Mesodermal cell (in vitro differentiated cells): ENCODE measurements around the gene RAB3D. TPM values are rescaled to one million over a fixed set of nuclear protein-coding genes. Genes with fewer than 3 reads are reported as not detected.
"Not testable (repeated sequence)": the region's sequence is repeated elsewhere in the genome, so short reads cannot be mapped to it uniquely, and the experiment has no call there.

Experiments
- H3K27ac ChIP-seq: 2 replicates; pipeline ENCODE4 v1.7.0; 2013; ENCODE audit warnings: mild to moderate bottlenecking, low read depth, low read length, moderate library complexity; ENCODE audit not compliant: severe bottlenecking
- H3K36me3 ChIP-seq: 2 replicates; pipeline ENCODE4 v1.7.1; 2013; ENCODE audit warnings: mild to moderate bottlenecking, low read length, moderate library complexity; ENCODE audit not compliant: control insufficient read depth, insufficient read depth
- H3K4me1 ChIP-seq: one replicate; pipeline ENCODE4 v1.7.1; 2013; ENCODE audit warnings: mild to moderate bottlenecking, low read length; ENCODE audit not compliant: insufficient read depth, control insufficient read depth, poor library complexity, severe bottlenecking
- H3K4me3 ChIP-seq: 2 replicates; pipeline ENCODE4 v1.7.0; 2013; ENCODE audit warnings: low read length, control low read depth, mild to moderate bottlenecking; ENCODE audit not compliant: insufficient read depth, poor library complexity, severe bottlenecking; ENCODE audit errors: extremely low read depth
- H3K9me3 ChIP-seq: 2 replicates; pipeline ENCODE4 v1.7.1; 2013; ENCODE audit warnings: mild to moderate bottlenecking, low read length, moderate library complexity; ENCODE audit not compliant: control insufficient read depth
- WGBS, 2 experiments: methylation state at CpG; one replicate each; pipeline ENCODE4 v1.1.5; 2013; ENCODE audit warnings: missing lambda C conversion rate in 2 of 2; ENCODE audit not compliant: insufficient coverage in 2 of 2; 5-methylcytosine and 5-hydroxymethylcytosine counted together
- polyA plus RNA-seq, 2 experiments: library from polyadenylated mRNA; stranded (reverse); fragments of 50-300 nt; gene quantifications; one replicate each; pipeline ENCODE4 v1.2.3, GENCODE V29; 2013

Gene RAB3D
- 11.8 TPM for polyA plus RNA-seq (2013, experiment 1 of 2)
- polyA plus RNA-seq (2013, experiment 2 of 2): 9.7 TPM

- no peaks in the 10 kb centered on the region for H3K9me3 ChIP-seq
- peaks cover 4% of the 10 kb centered on the region for H3K4me1 ChIP-seq
- no peak within 1 kb of the TSS for H3K27ac ChIP-seq
- peak within 1 kb of the TSS; percentile 64 for H3K4me3 ChIP-seq
- 13 to 14% methylated on average over 17 to 43 of the region's 53 CpGs for WGBS, 2 experiments
- H3K36me3 ChIP-seq: peaks cover 25% of the 10 kb centered on the region
Observed at GRCh38 chr19:11339254-11340098, at the start of gene RAB3D. Gene RAB3D (minus strand): TSS chr19:11339657. CDS start chr19:11337399, 2,258 bp downstream.

GRCh38 chr19:11387162-11388034, 47.9 kb upstream of the RAB3D start:
- H3K9me3 ChIP-seq: no peaks in the 10 kb centered on the region
- no peak overlapping the region for H3K27ac ChIP-seq
- H3K36me3 ChIP-seq: no peaks in the 10 kb centered on the region
- peaks cover 4% of the 10 kb centered on the region for H3K4me1 ChIP-seq
- WGBS, 2 experiments: 93 to 95% methylated on average over 17 to 18 of the region's 19 CpGs
- no peak overlapping the region for H3K4me3 ChIP-seq

DNA sequence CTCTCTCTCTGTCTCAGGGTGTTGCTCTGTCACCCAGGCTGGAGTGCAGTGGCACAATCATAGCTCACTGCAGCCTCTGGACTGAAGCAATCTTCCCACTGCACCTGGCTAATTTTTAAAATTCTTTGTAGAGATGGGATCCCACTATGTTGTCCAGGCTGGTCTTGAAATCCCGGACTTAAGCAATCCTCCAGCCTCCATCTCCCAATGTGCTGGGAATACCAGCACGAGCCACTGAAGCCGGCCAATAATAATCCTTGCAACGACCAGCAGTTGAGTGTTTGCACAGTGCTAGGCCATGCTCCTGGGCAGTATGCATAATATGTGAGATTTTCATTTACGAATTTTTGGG, 45.3 kb upstream of the RAB3D start:
- no peak overlapping the region for H3K4me3 ChIP-seq
- H3K27ac ChIP-seq: no peak overlapping the region
- H3K4me1 ChIP-seq: peaks cover 4% of the 10 kb centered on the region
- 97 to 100% methylated on average over 1 to 3 of the region's 5 CpGs for WGBS, 2 experiments
- H3K9me3 ChIP-seq: no peaks in the 10 kb centered on the region
- H3K36me3 ChIP-seq: no peaks in the 10 kb centered on the region

- Histone ChIP-seq H3K9me3 (no peaks in the 10 kb centered on the region), H3K36me3 (peaks cover 3% of the 10 kb centered on the region), H3K4me1 (peaks cover 4% of the 10 kb centered on the region), H3K27ac (peak overlapping the region; percentile 71), H3K4me3 (peak overlapping the region; percentile 63)
- 0% methylated on average over 1 to 7 of the region's 9 CpGs for WGBS, 2 experiments
Observed at GRCh38 chr19:11383706-11384048, 44.2 kb upstream of the RAB3D start.

GRCh38 chr19:11382898-11383705, 43.6 kb upstream of the RAB3D start:
- Histone ChIP-seq H3K4me3 (peak overlapping the region; percentile 63), H3K27ac (peak overlapping the region; percentile 71), H3K9me3 (no peaks in the 10 kb centered on the region), H3K36me3 (peaks cover 8% of the 10 kb centered on the region), H3K4me1 (peaks cover 6% of the 10 kb centered on the region)
- WGBS, 2 experiments: 0 to 1% methylated on average over 50 of the region's 65 CpGs

DNA sequence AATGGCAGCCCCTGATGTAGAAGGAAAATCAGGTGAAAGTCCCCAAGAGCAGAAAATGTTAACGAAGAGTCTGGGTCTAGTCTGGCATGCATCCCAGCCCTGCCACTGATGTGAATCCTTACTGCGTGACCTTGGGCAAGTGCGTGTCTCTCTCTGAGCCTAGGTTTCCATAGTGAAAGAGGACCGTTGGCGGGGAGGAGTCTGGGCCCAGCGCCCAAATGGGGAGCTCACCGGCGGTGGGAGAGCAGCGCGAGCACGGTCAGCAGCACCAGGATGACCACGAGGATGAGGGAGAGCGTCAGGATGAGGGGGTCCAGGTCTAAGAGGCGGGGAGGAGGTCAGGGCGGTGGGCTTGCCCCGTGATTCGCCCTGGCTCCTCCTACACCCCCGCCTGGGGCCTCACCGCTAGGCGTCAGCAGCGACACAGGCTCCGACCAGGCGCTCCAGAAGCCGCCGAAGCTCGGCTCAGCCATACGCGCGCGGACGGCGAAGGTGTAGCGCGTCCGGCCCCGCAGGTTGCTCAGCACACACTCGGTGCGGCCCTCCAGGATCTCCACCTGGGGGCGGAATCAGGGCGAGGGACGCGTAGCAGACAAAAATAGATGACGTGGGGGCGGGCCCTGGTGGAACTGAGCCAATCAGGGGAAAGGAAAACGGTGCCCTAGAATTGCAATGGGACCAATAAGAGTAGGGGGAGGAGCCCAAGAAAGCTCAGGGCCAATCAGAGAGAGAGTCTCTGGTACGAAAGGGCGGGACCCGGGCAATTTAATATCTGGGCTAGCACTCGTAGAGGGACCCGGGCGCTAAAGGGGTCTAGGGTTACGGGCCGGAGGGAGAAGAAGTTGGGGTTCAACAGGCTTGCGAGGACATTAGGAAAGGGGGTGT, 41.4 kb upstream of the RAB3D start:
- H3K4me1 ChIP-seq: peaks cover 10% of the 10 kb centered on the region
- H3K4me3 ChIP-seq: peak overlapping the region; percentile 52
- H3K27ac ChIP-seq: peak overlapping the region; percentile 94
- H3K9me3 ChIP-seq: no peaks in the 10 kb centered on the region
- H3K36me3 ChIP-seq: peaks cover 22% of the 10 kb centered on the region
- WGBS, 2 experiments: 5 to 6% methylated on average over 36 to 53 of the region's 54 CpGs

GRCh38 chr19:11379857-11380350, 40.4 kb upstream of the RAB3D start:
- 92 to 97% methylated on average over 6 of the region's 7 CpGs for WGBS, 2 experiments

DNA sequence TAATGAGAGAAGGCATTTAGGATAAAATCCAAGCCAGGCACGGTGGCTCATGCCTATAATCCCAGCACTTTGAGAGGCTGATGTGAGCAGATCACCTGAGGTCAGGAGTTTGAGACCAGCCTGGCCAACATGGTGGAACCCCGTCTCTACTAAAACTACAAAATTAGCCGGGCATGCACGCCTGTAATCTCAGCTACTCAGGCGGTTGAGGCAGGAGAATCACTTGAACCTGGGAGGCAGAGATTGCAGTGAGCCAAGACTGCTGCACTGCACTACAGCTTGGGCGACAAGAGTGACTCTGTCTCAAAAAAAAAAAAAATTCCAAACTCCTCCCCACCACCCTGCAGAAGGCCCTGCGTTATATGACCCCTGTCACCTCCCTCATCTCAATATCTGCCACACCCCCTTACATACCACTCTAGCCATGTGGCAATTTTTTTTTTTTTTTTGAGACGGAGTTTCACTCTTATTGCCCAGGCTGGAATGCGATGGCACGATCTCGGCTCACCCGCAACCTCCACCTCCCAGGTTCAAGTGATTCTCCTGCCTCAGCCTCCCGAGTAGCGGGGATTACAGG, 39.9 kb upstream of the RAB3D start:
- not testable (repeated sequence) for H3K27ac ChIP-seq, H3K4me3 ChIP-seq, H3K9me3 ChIP-seq
- H3K4me1 ChIP-seq: peaks cover 15% of the 10 kb centered on the region
- WGBS, 2 experiments: 86 to 95% methylated on average over 10 to 13 of the region's 14 CpGs
- peaks cover 24% of the 10 kb centered on the region for H3K36me3 ChIP-seq

More at GRCh38 chr19:11379857-11380350, 40.4 kb upstream of the RAB3D start:
- no peaks in the 10 kb centered on the region for H3K9me3 ChIP-seq
- H3K27ac ChIP-seq: no peak overlapping the region
- H3K36me3 ChIP-seq: peaks cover 24% of the 10 kb centered on the region
- peaks cover 18% of the 10 kb centered on the region for H3K4me1 ChIP-seq
- no peak overlapping the region for H3K4me3 ChIP-seq

DNA sequence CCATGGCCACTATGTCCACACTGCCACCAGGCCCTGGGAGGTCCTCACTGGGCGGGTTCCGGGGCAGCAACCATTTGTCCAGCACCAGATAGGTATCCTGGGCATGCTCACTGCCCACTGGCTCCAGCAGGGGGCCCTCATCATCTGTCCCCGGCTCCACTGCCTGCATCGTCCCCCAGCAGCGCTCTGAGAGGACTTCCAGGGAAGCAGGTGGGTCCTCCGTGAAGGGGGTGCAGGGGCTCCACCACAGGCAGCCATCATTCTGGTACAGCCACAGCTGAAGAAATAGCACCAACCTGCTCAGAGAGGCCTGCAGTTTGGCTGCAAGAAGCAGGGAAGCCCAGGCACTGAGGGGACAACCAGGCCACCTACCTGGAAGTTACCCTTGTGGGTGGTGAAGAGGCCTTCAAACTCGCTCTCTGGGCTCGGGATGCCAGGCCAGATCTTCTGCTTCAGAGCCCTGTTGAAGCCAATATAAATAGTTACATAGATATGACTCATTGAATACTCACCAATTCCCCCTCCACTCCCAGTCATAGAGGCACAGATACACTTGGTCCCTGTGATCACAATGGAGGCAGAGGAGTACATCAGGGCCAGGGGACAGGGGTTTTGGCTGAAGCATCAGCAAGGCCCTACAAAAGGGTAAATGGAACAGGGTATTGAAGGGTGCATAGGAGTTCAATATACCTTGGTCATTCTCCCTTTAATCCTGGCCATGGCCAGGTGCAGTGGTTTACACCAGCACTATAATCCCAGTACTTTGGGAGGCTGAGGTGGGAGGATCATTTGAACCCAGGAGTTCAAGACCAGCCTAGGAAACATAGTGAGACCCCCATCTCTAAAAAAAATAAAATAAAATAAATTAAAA, 39.1 kb upstream of the RAB3D start:
- no peaks in the 10 kb centered on the region for H3K9me3 ChIP-seq
- peaks cover 24% of the 10 kb centered on the region for H3K36me3 ChIP-seq
- H3K4me1 ChIP-seq: peaks cover 17% of the 10 kb centered on the region
- no peak overlapping the region for H3K27ac ChIP-seq
- WGBS, 2 experiments: 59 to 67% methylated on average over 6 to 8 of the region's 8 CpGs
- no peak overlapping the region for H3K4me3 ChIP-seq
